H1 (cell line): ENCODE data around the gene PTX3. TPM values are rescaled to one million over a fixed set of nuclear protein-coding genes. Genes with fewer than 3 reads are reported as not detected.

ENCODE experiments used
- CTCF ChIA-PET: fragments of 300-600 bp; sonication (Branson Sonifier 250); formaldehyde crosslinking; loops from one replicate; lab custom pipeline; 2021; ENCODE audit not compliant: partially characterized antibody; lab: Charles Lee
- POLR2A ChIA-PET: fragments of 300-600 bp; sonication (Branson Sonifier 250); formaldehyde crosslinking; loops from one replicate; lab custom pipeline; 2021; ENCODE audit warnings: inconsistent platforms; ENCODE audit not compliant: partially characterized antibody; lab: Charles Lee
- DNase-seq, 2 experiments: peaks; one replicate each; pipeline versions ENCODE4 v3.0.0 to v3.0.0-alpha.2; 2010 to 2022; ENCODE audit warnings: low spot score in 2 of 2, low read depth in 1 of 2, mixed read lengths in 1 of 2
- FAIRE-seq: peaks from 2 replicates; lab custom pipeline; 2011; peaks lifted over from hg19 to GRCh38; lab: Jason Lieb, UNC
- H2AFZ ChIP-seq: 2 replicates; pipeline ENCODE4 v1.8.1; 2012; ENCODE audit warnings: low read length, inconsistent platforms
- H2AK5ac ChIP-seq: 2 replicates; pipeline ENCODE4 v1.6.1; 2013; ENCODE audit warnings: low read depth, low read length
- H2BK120ac ChIP-seq: replicated peaks from 2 replicates; pipeline ENCODE3; 2013; ENCODE audit warnings: low read depth, low read length, inconsistent platforms
- H2BK12ac ChIP-seq: 2 replicates; pipeline ENCODE4 v1.6.1; 2013; ENCODE audit warnings: low read depth, low read length
- H2BK15ac ChIP-seq: 2 replicates; pipeline ENCODE4 v1.6.1; 2013; ENCODE audit warnings: low read length
- H2BK20ac ChIP-seq: 2 replicates; pipeline ENCODE4 v1.6.1; 2013; ENCODE audit warnings: low read length
- H2BK5ac ChIP-seq: 2 replicates; pipeline ENCODE4 v1.6.1; 2013; ENCODE audit warnings: low read depth, low read length
- H3K14ac ChIP-seq: 2 replicates; pipeline ENCODE4 v1.6.1; 2013; ENCODE audit warnings: inconsistent platforms; ENCODE audit not compliant: insufficient read length
- H3K18ac ChIP-seq: 2 replicates; pipeline ENCODE4 v1.6.1; 2013; ENCODE audit warnings: low read length; ENCODE audit errors: extremely low read depth
- H3K23ac ChIP-seq: 2 replicates; pipeline ENCODE4 v1.6.1; 2013; ENCODE audit warnings: inconsistent platforms; ENCODE audit not compliant: insufficient read length
- H3K23me2 ChIP-seq: 2 replicates; pipeline ENCODE4 v1.6.1; 2013; ENCODE audit warnings: low read depth, low read length
- H3K27ac ChIP-seq: 2 replicates; pipeline ENCODE4 v1.6.1; 2011; ENCODE audit warnings: low read depth, low read length, inconsistent platforms
- H3K27me3 ChIP-seq, 4 experiments: replicated peaks in 1 of 4; 1 replicate in 1 of 4; 2 replicates in 3 of 4; pipeline versions ENCODE4 v1.6.1 to v1.8.1; 2011 to 2013; ENCODE audit warnings: low read length in 3 of 4, mild to moderate bottlenecking in 3 of 4, inconsistent platforms in 2 of 4, mixed read lengths in 2 of 4, moderate library complexity in 1 of 4; ENCODE audit not compliant: control insufficient read depth in 3 of 4, insufficient read depth in 3 of 4; ENCODE audit errors: extremely low read depth in 1 of 4
- H3K36me3 ChIP-seq, 4 experiments: 2 replicates each; pipeline versions ENCODE4 v1.6.1 to v1.8.1; 2011 to 2013; ENCODE audit warnings: mild to moderate bottlenecking in 4 of 4, low read length in 3 of 4, moderate library complexity in 2 of 4, control low read depth in 1 of 4, inconsistent platforms in 1 of 4; ENCODE audit not compliant: insufficient read depth in 4 of 4, control insufficient read depth in 2 of 4
- H3K4ac ChIP-seq: replicated peaks from 2 replicates; pipeline ENCODE3; 2013; ENCODE audit warnings: low read length, low read depth, mixed read lengths, inconsistent platforms; ENCODE audit not compliant: insufficient read length
- H3K4me1 ChIP-seq, 4 experiments: replicated peaks in 1 of 4; 1 replicate in 1 of 4; 2 replicates in 3 of 4; pipeline versions ENCODE4 v1.6.1 to v1.8.1; 2011 to 2013; ENCODE audit warnings: low read length in 3 of 4, inconsistent platforms in 2 of 4, mixed read lengths in 1 of 4; ENCODE audit not compliant: insufficient read depth in 4 of 4, control insufficient read depth in 3 of 4
- H3K4me2 ChIP-seq, 2 experiments: 2 replicates each; pipeline versions ENCODE4 v1.6.1 to v1.8.1; 2011 to 2013; ENCODE audit warnings: low read depth in 2 of 2, low read length in 2 of 2, control low read depth in 1 of 2, inconsistent platforms in 1 of 2, mild to moderate bottlenecking in 1 of 2; ENCODE audit not compliant: insufficient read depth in 1 of 2
- H3K4me3 ChIP-seq, 4 experiments: fragments of 200-600, 300-600 bp in 1 of 4; sonication (generic), shearing (Covaris generic), sonication (Bioruptor Twin) in 1 of 4; 2 replicates each; pipeline versions ENCODE4 v1.5.1 to v1.8.1; 2011 to 2016; ENCODE audit warnings: low read length in 4 of 4, low read depth in 3 of 4, control low read depth in 2 of 4, inconsistent platforms in 2 of 4, mild to moderate bottlenecking in 2 of 4, mixed read lengths in 1 of 4, moderate library complexity in 1 of 4; ENCODE audit not compliant: insufficient read depth in 2 of 4; ENCODE audit errors: extremely low read depth in 1 of 4
- H3K56ac ChIP-seq: replicated peaks from 2 replicates; pipeline ENCODE3; 2013; ENCODE audit warnings: low read depth, mild to moderate bottlenecking, mixed read lengths, low read length, inconsistent platforms; ENCODE audit not compliant: insufficient read length
- H3K79me1 ChIP-seq: 2 replicates; pipeline ENCODE4 v1.6.1; 2013; ENCODE audit warnings: low read depth, low read length, control low read depth
- H3K79me2 ChIP-seq, 2 experiments: 2 replicates each; pipeline versions ENCODE4 v1.6.1 to v1.8.1; 2012 to 2013; ENCODE audit warnings: low read length in 2 of 2, mild to moderate bottlenecking in 2 of 2, inconsistent platforms in 1 of 2; ENCODE audit not compliant: insufficient read depth in 2 of 2, control insufficient read depth in 1 of 2
- H3K9ac ChIP-seq, 4 experiments: replicated peaks in 1 of 4; 1 replicate in 1 of 4; 2 replicates in 3 of 4; pipeline versions ENCODE4 v1.6.1 to v1.8.1; 2011 to 2013; ENCODE audit warnings: low read depth in 3 of 4, low read length in 3 of 4, control low read depth in 2 of 4, mild to moderate bottlenecking in 2 of 4, moderate library complexity in 2 of 4, inconsistent platforms in 1 of 4; ENCODE audit errors: extremely low read depth in 1 of 4
- H3K9me3 ChIP-seq, 2 experiments: 2 replicates each; pipeline versions ENCODE4 v1.6.1 to v1.8.1; 2012 to 2013; ENCODE audit warnings: mild to moderate bottlenecking in 2 of 2, moderate library complexity in 2 of 2, control low read depth in 1 of 2, inconsistent platforms in 1 of 2, low read depth in 1 of 2, low read length in 1 of 2, mixed read lengths in 1 of 2; ENCODE audit not compliant: insufficient read depth in 2 of 2
- H4K20me1 ChIP-seq, 2 experiments: replicated peaks in 1 of 2; 2 replicates each; pipeline versions ENCODE3 to v1.8.1; 2011 to 2013; ENCODE audit warnings: inconsistent platforms in 2 of 2, low read length in 2 of 2, mild to moderate bottlenecking in 1 of 2; ENCODE audit not compliant: insufficient read depth in 2 of 2, control insufficient read depth in 1 of 2
- H4K5ac ChIP-seq: 2 replicates; pipeline ENCODE4 v1.6.1; 2013; ENCODE audit warnings: low read length, low read depth, mixed read lengths, inconsistent platforms; ENCODE audit not compliant: insufficient read length
- H4K8ac ChIP-seq: 2 replicates; pipeline ENCODE4 v1.8.0; 2013; ENCODE audit warnings: mild to moderate bottlenecking, moderate library complexity, low read length, inconsistent platforms; ENCODE audit not compliant: insufficient read depth; ENCODE audit errors: extremely low read depth
- H4K91ac ChIP-seq: replicated peaks from 2 replicates; pipeline ENCODE3; 2013; ENCODE audit warnings: low read length, mixed read lengths, inconsistent platforms; ENCODE audit not compliant: insufficient read length
- CBX8 ChIP-seq: fragments of 300-800, 300-1000 bp; sonication (generic); IDR thresholded peaks from 2 replicates; pipeline ENCODE4 v1.7.1; 2016; ENCODE audit warnings: low read depth, low read length, borderline replicate concordance
- JUND ChIP-seq: IDR thresholded peaks from 2 replicates; pipeline ENCODE4 v1.6.1; 2011; ENCODE audit warnings: mild to moderate bottlenecking, improper control_type of control experiment, low read length
- RNF2 ChIP-seq: fragments of 200-900, 300-1000 bp; sonication (generic); IDR thresholded peaks from 2 replicates; pipeline ENCODE4 v1.7.1; 2016; ENCODE audit warnings: borderline replicate concordance, low read depth, mild to moderate bottlenecking, antibody characterized with exemption, low read length; ENCODE audit not compliant: poor library complexity, severe bottlenecking; ENCODE audit errors: missing control alignments
- SIN3A ChIP-seq, 2 experiments: IDR thresholded peaks in 1 of 2; conservative IDR thresholded peaks in 1 of 2; 2 replicates each; pipeline ENCODE4 v1.6.1; 2011 to 2012; ENCODE audit warnings: low read length in 2 of 2, improper control_type of control experiment in 1 of 2, low read depth in 1 of 2, mild to moderate bottlenecking in 1 of 2
- SP2 ChIP-seq: IDR thresholded peaks from 2 replicates; pipeline ENCODE4 v1.6.1; 2012; ENCODE audit warnings: mild to moderate bottlenecking, low read length, inconsistent platforms
- WGBS, 2 experiments: shearing (Covaris generic) in 1 of 2; methylation state at CpG; one replicate each; pipeline versions ENCODE4 v1.1.6 to v1.1.7; 2013 to 2015; ENCODE audit warnings: low lambda C conversion rate in 2 of 2, mixed read lengths in 2 of 2, inconsistent platforms in 1 of 2, low coverage in 1 of 2, missing lambda C conversion rate in 1 of 2; ENCODE audit not compliant: insufficient replicate concordance in 2 of 2, insufficient coverage in 1 of 2, insufficient read length in 1 of 2; ENCODE audit errors: extremely low coverage in 1 of 2, missing lambda C conversion rate in 1 of 2; 5-methylcytosine and 5-hydroxymethylcytosine counted together
- polyA plus RNA-seq, 7 experiments: library from polyadenylated mRNA; depleted of rRNA in 3 of 7; stranded (reverse) in 5 of 7; unstranded in 2 of 7; fragments of >200 nt in 5 of 7; fragments of 200-250 nt in 2 of 7; gene quantifications; 1 replicate in 5 of 7; 2 replicates in 1 of 7; 4 replicates in 1 of 7; pipeline versions ENCODE4 v1.2.1 to v1.2.3, GENCODE V29; 2011 to 2013; ENCODE audit warnings: missing spikeins in 2 of 7, mixed read lengths in 2 of 7
- total RNA-seq: library from RNA; stranded (reverse); fragmentation: NEBNext Ultra II Directional; extraction: Animal tissue kit (Norgen Biotek cat#: 25700); gene quantifications from 2 replicates; pipeline ENCODE4 v1.2.1, GENCODE V29; 2021

PTX3 gene
- total and polyA plus RNA-seq, 2 of the 8 experiments (the other 6 are each of a cell fraction or from before 2014, with no cell fraction given) = 1.2 to 1.7 TPM

DNA sequence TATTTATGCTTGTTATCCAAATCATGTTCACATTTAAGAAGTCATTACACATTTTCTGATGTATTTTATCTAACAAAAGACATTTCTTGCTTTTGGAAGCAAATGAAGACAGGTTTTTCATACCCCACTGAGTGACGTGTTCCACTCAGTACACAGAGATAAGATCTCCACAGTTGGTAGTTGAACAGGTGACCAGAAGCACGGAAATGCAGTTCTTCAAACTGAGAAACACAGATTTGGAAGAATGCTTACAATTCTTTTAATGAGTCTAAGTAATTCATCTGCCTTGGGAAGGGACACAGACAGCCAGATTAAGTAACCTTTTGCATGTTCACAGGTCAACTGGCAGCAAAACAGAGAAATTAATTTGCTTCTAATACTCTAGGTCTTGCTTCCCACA is 23.1 kb downstream of the PTX3 start:
- H3K4me2 ChIP-seq = no peak overlapping the region
- H3K79me2 ChIP-seq = no peaks in the 10 kb centered on the region
- H3K4me3 ChIP-seq = no peak overlapping the region
- no peak overlapping the region for H3K23ac ChIP-seq
- H2BK12ac ChIP-seq = no peak overlapping the region
- no peak overlapping the region for H3K56ac ChIP-seq
- CTCF ChIA-PET = interaction anchor here (0.9 to 2.7 kb wide), 2 partner anchors 15 to 33 kb away, joined by 5 to 7 read pairs; no protein-coding TSS in a partner anchor
- H3K9me3 ChIP-seq = no peaks in the 10 kb centered on the region
- no peak overlapping the region for H2BK120ac ChIP-seq
- no peak overlapping the region for H3K27ac ChIP-seq
- H3K9ac ChIP-seq = no peak overlapping the region
- H2BK20ac ChIP-seq = no peak overlapping the region
- DNase-seq = no peak
- H3K79me1 ChIP-seq = no peaks in the 10 kb centered on the region
- H3K27me3 ChIP-seq = no peaks in the 10 kb centered on the region
- H2BK15ac ChIP-seq = no peak overlapping the region
- no peaks in the 10 kb centered on the region for H3K23me2 ChIP-seq
- no peak for TF ChIP-seq SP2
- TF ChIP-seq RNF2 = no peak
- no peak for TF ChIP-seq SIN3A (conservative IDR thresholded peaks at IDR 0.05 in 1 of 2, IDR thresholded peaks at IDR 0.05 in 1 of 2; ENCODE audit: low read depth in 1 of 2, low read length in 2 of 2)
- no peak for TF ChIP-seq CBX8
- no peak for TF ChIP-seq JUND
- H2AK5ac ChIP-seq = no peak overlapping the region
- no peak overlapping the region for H3K18ac ChIP-seq
- H2BK5ac ChIP-seq = no peak overlapping the region
- H3K36me3 ChIP-seq = no peaks in the 10 kb centered on the region
- H3K4me1 ChIP-seq = no peaks in the 10 kb centered on the region
- no peak overlapping the region for H4K8ac ChIP-seq
- H2AFZ ChIP-seq = no peak overlapping the region
- POLR2A ChIA-PET = no interaction called here
- no peak overlapping the region for H4K91ac ChIP-seq
- no peaks in the 10 kb centered on the region for H4K20me1 ChIP-seq
- no peak overlapping the region for H3K4ac ChIP-seq
- H4K5ac ChIP-seq = no peak overlapping the region
- no peak overlapping the region for H3K14ac ChIP-seq
- FAIRE-seq = no peak
- 81% methylated on average over 2 of the region's 2 CpGs; no CpG with 5 or more reads in 1 of the 2 experiments for WGBS, 2 experiments
